HCT116 (cell line): ENCODE measurements around the gene ARHGEF3. TPM values are rescaled to one million over a fixed set of nuclear protein-coding genes. Genes with fewer than 3 reads are reported as not detected.

Experiments
- ATAC-seq: fragments of 200-7000 bp; cut with Tn5 transposase; 2 replicates; pipeline ENCODE4 v1.9.1; 2020; ENCODE audit warnings: mild to moderate bottlenecking, moderate library complexity
- BruUV-seq: library from RNA; stranded (reverse); fragments of 400-500 nt; replicated peaks from 2 replicates; lab custom pipeline; 2021; lab: Mats Ljungman, UMichigan
- CTCF ChIA-PET: fragments of 300-600 bp; sonication (Branson Sonifier 250); formaldehyde crosslinking; loops from one replicate; lab custom pipeline; 2021; ENCODE audit warnings: antibody characterized with exemption; lab: Charles Lee
- POLR2A ChIA-PET: fragments of 300-600, 350-600 bp; sonication (Branson Sonifier 250); formaldehyde crosslinking; loops from one replicate; lab custom pipeline; 2021; ENCODE audit warnings: antibody characterized with exemption; lab: Charles Lee
- RAD21 ChIA-PET, 2 experiments: fragments of 300-600 bp; sonication (Branson Sonifier 250); formaldehyde crosslinking; loops; one replicate each; lab custom pipeline; 2023; ENCODE audit warnings: low total read pairs in 2 of 2; ENCODE audit not compliant: uncharacterized antibody in 2 of 2, unreplicated experiment in 2 of 2, low non-redundant PET in 1 of 2; lab: Charles Lee
- DNase-seq: peaks from one replicate; pipeline ENCODE4 v3.0.0-alpha.2; 2010; ENCODE audit warnings: low read depth, low spot score
- H2AFZ ChIP-seq: fragments of 200-600 bp; shearing (Covaris generic), sonication (generic); 2 replicates; pipeline ENCODE4 v1.6.1; 2017; ENCODE audit warnings: low read depth, mixed run types, mixed read lengths, antibody characterized with exemption, low read length; ENCODE audit not compliant: poor library complexity, severe bottlenecking
- H3K27ac ChIP-seq: 2 replicates; pipeline ENCODE4 v1.5.1; 2012; ENCODE audit warnings: low read depth, low read length
- H3K27me3 ChIP-seq: fragments of 200-600 bp; sonication (generic); 2 replicates; pipeline ENCODE4 v1.6.1; 2016; ENCODE audit warnings: mixed run types, low read length, mixed read lengths; ENCODE audit not compliant: insufficient read depth
- H3K36me3 ChIP-seq, 2 experiments: fragments of 200-500 bp in 1 of 2; fragments of 200-600 bp in 1 of 2; sonication (Bioruptor generic) in 1 of 2; sonication (generic) in 1 of 2; 2 replicates each; pipeline versions ENCODE4 v1.5.1 to v1.6.1; 2014 to 2016; ENCODE audit warnings: low read length in 2 of 2, inconsistent platforms in 1 of 2, mixed read lengths in 1 of 2, mixed run types in 1 of 2; ENCODE audit not compliant: insufficient read depth in 2 of 2, control insufficient read depth in 1 of 2
- H3K4me1 ChIP-seq, 2 experiments: fragments of 200-600 bp in 1 of 2; sonication (generic) in 1 of 2; 2 replicates each; pipeline versions ENCODE4 v1.5.1 to v1.6.1; 2012 to 2017; ENCODE audit warnings: low read length in 2 of 2, inconsistent platforms in 1 of 2, mild to moderate bottlenecking in 1 of 2, mixed read lengths in 1 of 2, mixed run types in 1 of 2, moderate library complexity in 1 of 2; ENCODE audit not compliant: insufficient read depth in 2 of 2, control insufficient read depth in 1 of 2
- H3K4me2 ChIP-seq: fragments of 200-600 bp; sonication (generic); 2 replicates; pipeline ENCODE4 v1.6.1; 2017; ENCODE audit warnings: mixed run types, low read length, mixed read lengths
- H3K4me3 ChIP-seq, 2 experiments: fragments of 200-600 bp in 1 of 2; sonication (generic) in 1 of 2; replicated peaks in 1 of 2; 2 replicates each; pipeline ENCODE4 v1.5.1; 2011 to 2016; ENCODE audit warnings: low read length in 2 of 2, control low read depth in 1 of 2, low read depth in 1 of 2, mild to moderate bottlenecking in 1 of 2, mixed read lengths in 1 of 2, mixed run types in 1 of 2
- H3K79me2 ChIP-seq: fragments of 200-600 bp; sonication (generic); 2 replicates; pipeline ENCODE4 v1.6.1; 2017; ENCODE audit warnings: mild to moderate bottlenecking, mixed run types, low read length, moderate library complexity, mixed read lengths; ENCODE audit not compliant: insufficient read depth
- H3K9ac ChIP-seq: fragments of 200-600 bp; sonication (generic); 2 replicates; pipeline ENCODE4 v1.6.1; 2016; ENCODE audit warnings: low read length, mixed read lengths
- H3K9me2 ChIP-seq: fragments of 200-600 bp; sonication (generic), shearing (Covaris generic); 2 replicates; pipeline ENCODE4 v1.6.1; 2017; ENCODE audit warnings: mixed run types, mild to moderate bottlenecking, moderate library complexity; ENCODE audit not compliant: insufficient read depth
- H3K9me3 ChIP-seq, 2 experiments: fragments of 200-500 bp in 1 of 2; fragments of 200-600 bp in 1 of 2; sonication (Bioruptor generic) in 1 of 2; sonication (generic) in 1 of 2; 2 replicates each; pipeline ENCODE4 v1.6.1; 2014 to 2017; ENCODE audit warnings: low read length in 2 of 2, mixed read lengths in 2 of 2, inconsistent platforms in 1 of 2, low read depth in 1 of 2, mild to moderate bottlenecking in 1 of 2, mixed run types in 1 of 2, moderate library complexity in 1 of 2; ENCODE audit not compliant: control insufficient read depth in 1 of 2, insufficient read depth in 1 of 2
- H4K20me1 ChIP-seq: fragments of 200-600 bp; sonication (generic), shearing (Covaris generic); 2 replicates; pipeline ENCODE4 v1.6.1; 2017; ENCODE audit warnings: mixed run types, mild to moderate bottlenecking, moderate library complexity; ENCODE audit not compliant: insufficient read depth
- CEBPB ChIP-seq: IDR thresholded peaks from 2 replicates; pipeline ENCODE4 v1.6.1; 2012; ENCODE audit warnings: low read depth
- ELF1 ChIP-seq: IDR thresholded peaks from 2 replicates; pipeline ENCODE4 v1.6.1; 2012; ENCODE audit warnings: low read depth, borderline replicate concordance
- EZH2 ChIP-seq: fragments of 200-600 bp; sonication (generic); IDR thresholded peaks from 2 replicates; pipeline ENCODE4 v1.6.1; 2017; ENCODE audit warnings: antibody characterized with exemption, mixed run types
- EZH2phosphoT487 ChIP-seq: fragments of 200-600 bp; IDR thresholded peaks from 2 replicates; pipeline ENCODE4 v1.6.1; 2018; ENCODE audit warnings: antibody characterized with exemption, borderline replicate concordance
- JUND ChIP-seq: IDR thresholded peaks from 2 replicates; pipeline ENCODE4 v1.6.1; 2012
- RAD21 ChIP-seq: IDR thresholded peaks from 2 replicates; pipeline ENCODE4 v1.6.1; 2012; ENCODE audit warnings: low read depth, mild to moderate bottlenecking
- SP1 ChIP-seq: IDR thresholded peaks from 2 replicates; pipeline ENCODE4 v1.6.1; 2012; ENCODE audit warnings: low read depth
- TCF7L2 ChIP-seq: IDR thresholded peaks from 2 replicates; pipeline ENCODE4 v1.7.0; 2011; ENCODE audit warnings: borderline replicate concordance, inconsistent platforms; ENCODE audit not compliant: insufficient read depth, insufficient read length; ENCODE audit errors: extremely low read depth
- ZFX ChIP-seq: fragments of 450-650 bp; IDR thresholded peaks from 2 replicates; pipeline ENCODE4 v1.6.1; 2017
- intact Hi-C: fragments of 100-400 bp; cut with micrococcal nuclease; formaldehyde crosslinking; loops from 2 replicates; pipeline ENCODE4 v1.10.0; 2022
- total RNA-seq: library from RNA; stranded (reverse); gene quantifications from one replicate; pipeline ENCODE4 v1.2.1, GENCODE V29; 2021; ENCODE audit not compliant: unreplicated experiment
- TF ChIP-seq, protein P1 (sequence below): IDR thresholded peaks from 2 replicates; pipeline ENCODE4 v1.6.1; 2012

The ARHGEF3 gene
- total RNA-seq, 1 experiment from 2014 or later: 18.1 TPM

DNA sequence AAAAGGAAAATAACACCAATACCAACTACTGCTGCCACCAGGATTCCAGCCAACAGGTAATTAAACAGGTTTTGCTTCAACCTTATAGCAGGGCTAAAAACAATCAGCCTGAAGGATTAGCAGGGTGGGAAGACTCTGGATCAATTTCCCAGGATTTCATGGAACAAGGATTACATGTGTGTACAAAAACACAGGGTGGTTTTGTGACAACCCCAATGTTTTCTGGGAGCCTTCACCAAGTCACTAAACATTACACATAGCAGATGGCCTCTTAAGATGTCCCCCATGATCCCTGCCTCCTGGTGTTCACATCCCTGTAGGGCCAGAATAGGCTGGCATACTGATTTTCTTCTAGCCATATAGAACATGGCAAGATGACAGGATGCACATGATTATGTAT, 42.8 kb upstream of the ARHGEF3 start:
- H2AFZ ChIP-seq: no peak overlapping the region
- intact Hi-C loops: no loop called here
- RAD21 ChIA-PET: no interaction called here
- H3K36me3 ChIP-seq: no peaks in the 10 kb centered on the region
- DNase-seq (no peak), ATAC-seq (no peak)
- no peak overlapping the region for H3K4me3 ChIP-seq
- no peaks in the 10 kb centered on the region for H4K20me1 ChIP-seq
- H3K4me1 ChIP-seq: peaks cover 0 to 15% of the 10 kb centered on the region in 2 experiments; a peak in 3 of 4 replicates
- POLR2A ChIA-PET: no interaction called here
- no TSS peak for BruUV-seq
- TF ChIP-seq JUND (no peak), TCF7L2 (no peak), SP1 (no peak), RAD21 (no peak), CEBPB (no peak), EZH2phosphoT487 (no peak), ELF1 (no peak), EZH2 (no peak), ZFX (no peak)
- TF ChIP-seq, protein P1, sequence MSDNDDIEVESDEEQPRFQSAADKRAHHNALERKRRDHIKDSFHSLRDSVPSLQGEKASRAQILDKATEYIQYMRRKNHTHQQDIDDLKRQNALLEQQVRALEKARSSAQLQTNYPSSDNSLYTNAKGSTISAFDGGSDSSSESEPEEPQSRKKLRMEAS: no peak
- H3K27ac ChIP-seq: no peak overlapping the region
- CTCF ChIA-PET: no interaction called here
- H3K9me2 ChIP-seq: no peaks in the 10 kb centered on the region
- H3K79me2 ChIP-seq: no peaks in the 10 kb centered on the region
- H3K4me2 ChIP-seq: no peak overlapping the region
- no peak overlapping the region for H3K9ac ChIP-seq
- H3K27me3 ChIP-seq: no peaks in the 10 kb centered on the region
- H3K9me3 ChIP-seq: no peaks in the 10 kb centered on the region
